ENCODE measurements around the gene QRFP. TPM values are rescaled to one million over a fixed set of nuclear protein-coding genes. Genes with fewer than 3 reads are reported as not detected.
A peak's percentile ranks its signal among the peaks of the same experiment; 100 is the strongest.

QRFP gene
- total and polyA plus RNA-seq, 2 of the 8 experiments (the other 6 are each of a cell fraction or from before 2014, with no cell fraction given): not detected

DNA sequence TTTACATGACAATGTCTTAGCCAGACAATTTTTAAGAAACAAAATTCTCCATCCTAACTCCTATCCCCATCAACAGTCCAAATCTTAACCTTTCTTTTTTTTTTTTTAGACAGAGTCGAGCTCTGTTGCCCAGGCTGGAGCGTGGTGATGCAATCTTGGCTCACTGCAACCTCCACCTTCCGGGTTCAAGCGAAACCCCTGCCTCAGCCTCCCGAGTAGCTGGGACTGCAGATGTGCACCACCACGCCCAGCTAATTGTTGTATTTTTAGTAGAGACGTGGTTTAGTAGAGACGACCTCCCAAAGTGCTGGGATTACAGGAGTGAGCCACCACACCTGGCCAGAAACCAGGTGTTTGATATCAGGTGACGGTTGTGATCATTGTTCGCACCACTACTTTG, 51.4 kb downstream of the QRFP start:
- no peak overlapping the region for H4K5ac ChIP-seq (ENCODE audit: insufficient read length, low read depth, low read length)
- no peak overlapping the region for H2AFZ ChIP-seq (ENCODE audit: low read length)
- H2BK15ac ChIP-seq (ENCODE audit: low read length): no peak overlapping the region
- no peak for FAIRE-seq
- peaks cover under 1 to 14% of the 10 kb centered on the region in 2 experiments for H4K20me1 ChIP-seq (replicated peaks in 1 of 2; ENCODE audit: control insufficient read depth in 1 of 2, insufficient read depth in 2 of 2, low read length in 2 of 2)
- no peaks in the 10 kb centered on the region for H3K9me3 ChIP-seq (ENCODE audit: insufficient read depth in 2 of 2, low read depth in 1 of 2, low read length in 1 of 2)
- no peak overlapping the region for H2BK120ac ChIP-seq (replicated peaks; ENCODE audit: low read depth, low read length)
- TF ChIP-seq, protein P1, sequence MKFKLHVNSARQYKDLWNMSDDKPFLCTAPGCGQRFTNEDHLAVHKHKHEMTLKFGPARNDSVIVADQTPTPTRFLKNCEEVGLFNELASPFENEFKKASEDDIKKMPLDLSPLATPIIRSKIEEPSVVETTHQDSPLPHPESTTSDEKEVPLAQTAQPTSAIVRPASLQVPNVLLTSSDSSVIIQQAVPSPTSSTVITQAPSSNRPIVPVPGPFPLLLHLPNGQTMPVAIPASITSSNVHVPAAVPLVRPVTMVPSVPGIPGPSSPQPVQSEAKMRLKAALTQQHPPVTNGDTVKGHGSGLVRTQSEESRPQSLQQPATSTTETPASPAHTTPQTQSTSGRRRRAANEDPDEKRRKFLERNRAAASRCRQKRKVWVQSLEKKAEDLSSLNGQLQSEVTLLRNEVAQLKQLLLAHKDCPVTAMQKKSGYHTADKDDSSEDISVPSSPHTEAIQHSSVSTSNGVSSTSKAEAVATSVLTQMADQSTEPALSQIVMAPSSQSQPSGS (IDR thresholded peaks at IDR 0.05; ENCODE audit: low read length): no peak
- peak; percentile 75 for TF ChIP-seq CEBPB (IDR thresholded peaks at IDR 0.05; ENCODE audit: low read depth, low read length)
- TF ChIP-seq, protein P2, sequence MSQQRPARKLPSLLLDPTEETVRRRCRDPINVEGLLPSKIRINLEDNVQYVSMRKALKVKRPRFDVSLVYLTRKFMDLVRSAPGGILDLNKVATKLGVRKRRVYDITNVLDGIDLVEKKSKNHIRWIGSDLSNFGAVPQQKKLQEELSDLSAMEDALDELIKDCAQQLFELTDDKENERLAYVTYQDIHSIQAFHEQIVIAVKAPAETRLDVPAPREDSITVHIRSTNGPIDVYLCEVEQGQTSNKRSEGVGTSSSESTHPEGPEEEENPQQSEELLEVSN (IDR thresholded peaks at IDR 0.05): no peak
- ChIA-PET POLR2A (ENCODE audit: partially characterized antibody) (interaction anchor here (1.7 to 2.5 kb wide), 3 partner anchors 10 to 21 kb away, joined by 8 to 10 read pairs (median 9); partner anchors contain the start of gene ABL1), CTCF (ENCODE audit: partially characterized antibody) (interaction anchor here (0.9 to 3.3 kb wide), 8 partner anchors 10 to 144 kb away, joined by 3 to 16 read pairs (median 4); no protein-coding TSS in a partner anchor)
- H3K4ac ChIP-seq (replicated peaks; ENCODE audit: insufficient read length, low read depth, low read length): no peak overlapping the region
- H3K23me2 ChIP-seq (ENCODE audit: low read depth, low read length): no peaks in the 10 kb centered on the region; the same call in 1 of the 2 replicates
- no peak for DNase-seq (ENCODE audit: low read depth in 1 of 2, low spot score in 2 of 2)
- H3K4me3 ChIP-seq (ENCODE audit: extremely low read depth in 1 of 4, insufficient read depth in 2 of 4, low read depth in 3 of 4, low read length in 4 of 4): no peak overlapping the region
- no peaks in the 10 kb centered on the region for H3K36me3 ChIP-seq (ENCODE audit: control insufficient read depth in 2 of 4, insufficient read depth in 4 of 4, low read length in 3 of 4)
- no peak overlapping the region for H4K91ac ChIP-seq (replicated peaks; ENCODE audit: insufficient read length, low read length)
- H3K18ac ChIP-seq (ENCODE audit: extremely low read depth, low read length): no peak overlapping the region
- H3K23ac ChIP-seq (ENCODE audit: insufficient read length): no peak overlapping the region
- H3K79me2 ChIP-seq (ENCODE audit: control insufficient read depth in 1 of 2, insufficient read depth in 2 of 2, low read length in 2 of 2): peaks cover 23 to 94% of the 10 kb centered on the region in 2 experiments
- no peak overlapping the region for H2BK12ac ChIP-seq (ENCODE audit: low read depth, low read length)
- H3K9ac ChIP-seq (replicated peaks in 1 of 4; ENCODE audit: extremely low read depth in 1 of 4, low read depth in 3 of 4, low read length in 3 of 4): no peak overlapping the region
- peaks cover 4 to 26% (median 17%) of the 10 kb centered on the region in 4 experiments for H3K4me1 ChIP-seq (replicated peaks in 1 of 4; ENCODE audit: control insufficient read depth in 3 of 4, insufficient read depth in 4 of 4, low read length in 3 of 4)
- H3K4me2 ChIP-seq (ENCODE audit: insufficient read depth in 1 of 2, low read depth in 2 of 2, low read length in 2 of 2): no peak overlapping the region
- 86% methylated on average over 10 of the region's 10 CpGs; no CpG with 5 or more reads in 1 of the 2 experiments for WGBS, 2 experiments (ENCODE audit: extremely low coverage in 1 of 2, insufficient coverage in 1 of 2, insufficient read length in 1 of 2, insufficient replicate concordance in 2 of 2, low coverage in 1 of 2, low lambda C conversion rate in 2 of 2, missing lambda C conversion rate in 1 of 2)
- no peak overlapping the region for H3K56ac ChIP-seq (replicated peaks; ENCODE audit: insufficient read length, low read depth, low read length)
- no peak overlapping the region for H2AK5ac ChIP-seq (ENCODE audit: low read depth, low read length)
- peaks cover 14% of the 10 kb centered on the region for H3K79me1 ChIP-seq (ENCODE audit: low read depth, low read length)
- no peak overlapping the region for H2BK20ac ChIP-seq (ENCODE audit: low read length)
- no peaks in the 10 kb centered on the region for H3K27me3 ChIP-seq (replicated peaks in 1 of 4; ENCODE audit: control insufficient read depth in 3 of 4, extremely low read depth in 1 of 4, insufficient read depth in 3 of 4, low read length in 3 of 4)
- no peak overlapping the region for H3K14ac ChIP-seq (ENCODE audit: insufficient read length)
- peak overlapping the region; percentile 42; the same call in 1 of the 2 replicates for H2BK5ac ChIP-seq (ENCODE audit: low read depth, low read length)
- no peak overlapping the region for H3K27ac ChIP-seq (ENCODE audit: low read depth, low read length)
- H4K8ac ChIP-seq (ENCODE audit: extremely low read depth, insufficient read depth, low read length): no peak overlapping the region

Measured in H1 (cell line).